GM18526 (cell line): ENCODE results near the gene PBX4.

Experiments
- POLR2A ChIP-seq: IDR thresholded peaks from 3 replicates; pipeline ENCODE4 v1.6.1; 2011; ENCODE audit not compliant: insufficient read length; ENCODE audit errors: extremely low read depth

PBX4 gene

GRCh38 chr19:19554074-19555023 lies 64.1 kb downstream of the PBX4 start:
- no peak for TF ChIP-seq POLR2A

GRCh38 chr19:19553670-19554069 lies 64.8 kb downstream of the PBX4 start:
- no peak for TF ChIP-seq POLR2A

- TF ChIP-seq POLR2A = no peak
These were observed 65.7 kb downstream of the PBX4 start for GRCh38 chr19:19552798-19553197.

- no peak for TF ChIP-seq POLR2A
These were observed 66.7 kb downstream of the PBX4 start for GRCh38 chr19:19551853-19552192.

GRCh38 chr19:19550972-19551852 lies 67.3 kb downstream of the PBX4 start:
- no peak for TF ChIP-seq POLR2A

- TF ChIP-seq POLR2A = no peak
These were observed 68.0 kb downstream of the PBX4 start for GRCh38 chr19:19550485-19550929.

- no peak for TF ChIP-seq POLR2A
These were observed 68.6 kb downstream of the PBX4 start for GRCh38 chr19:19549804-19550464.

- no peak for TF ChIP-seq POLR2A
These were observed 69.3 kb downstream of the PBX4 start for GRCh38 chr19:19548915-19549759.

GRCh38 chr19:19547674-19548336 lies 70.7 kb downstream of the PBX4 start:
- TF ChIP-seq POLR2A = no peak

- TF ChIP-seq POLR2A = no peak
These were observed 71.7 kb downstream of the PBX4 start for GRCh38 chr19:19546751-19547162.

- TF ChIP-seq POLR2A = no peak
These were observed 72.8 kb downstream of the PBX4 start for GRCh38 chr19:19545707-19546106.

GRCh38 chr19:19544954-19545591 lies 73.4 kb downstream of the PBX4 start:
- TF ChIP-seq POLR2A = no peak

- TF ChIP-seq POLR2A = no peak
These were observed 74.1 kb downstream of the PBX4 start for GRCh38 chr19:19544257-19544953.

GRCh38 chr19:19543640-19544039 lies 74.8 kb downstream of the PBX4 start:
- no peak for TF ChIP-seq POLR2A
